Thymus (tissue), 11 donors: ENCODE data around the gene ADK. TPM values are rescaled to one million over a fixed set of nuclear protein-coding genes. Genes with fewer than 3 reads are reported as not detected.
A peak's percentile ranks its signal among the peaks of the same experiment; 100 is the strongest.

Experiments used
- DNase-seq, 9 donors: peaks; one replicate each; pipeline ENCODE4 v3.0.0-alpha.2; 2013; ENCODE audit warnings: low spot score in 9 of 9, low read depth in 6 of 9, missing footprints in 1 of 9
- H3K27ac ChIP-seq, 2 donors: one replicate each; pipeline ENCODE4 v1.5.1; 2013; ENCODE audit warnings: control low read depth in 1 of 2, low read depth in 1 of 2, low read length in 1 of 2, mild to moderate bottlenecking in 1 of 2, moderate library complexity in 1 of 2
- H3K27me3 ChIP-seq, 2 donors: one replicate each; pipeline ENCODE4 v1.5.1; 2013; ENCODE audit warnings: low read length in 1 of 2; ENCODE audit not compliant: control insufficient read depth in 2 of 2, insufficient read depth in 1 of 2
- H3K36me3 ChIP-seq, 2 donors: one replicate each; pipeline ENCODE4 v1.5.1; 2013; ENCODE audit warnings: low read length in 1 of 2, mild to moderate bottlenecking in 1 of 2, moderate library complexity in 1 of 2; ENCODE audit not compliant: control insufficient read depth in 2 of 2, insufficient read depth in 2 of 2
- H3K4me1 ChIP-seq, 2 donors: one replicate each; pipeline ENCODE4 v1.5.1; 2013; ENCODE audit warnings: low read length in 2 of 2; ENCODE audit not compliant: control insufficient read depth in 2 of 2, insufficient read depth in 2 of 2
- H3K4me3 ChIP-seq, 2 donors: one replicate each; pipeline ENCODE4 v1.5.1; 2013; ENCODE audit warnings: low read length in 2 of 2, control low read depth in 1 of 2, mild to moderate bottlenecking in 1 of 2
- H3K9me3 ChIP-seq, 2 donors: one replicate each; pipeline ENCODE4 v1.5.1; 2013; ENCODE audit warnings: low read length in 1 of 2, mild to moderate bottlenecking in 1 of 2; ENCODE audit not compliant: control insufficient read depth in 2 of 2, insufficient read depth in 1 of 2
- WGBS: extraction: QIAGEN DNeasy Blood & Tissue Kit; methylation state at CpG from one replicate; pipeline ENCODE4 v1.1.7; 2013; 5-methylcytosine and 5-hydroxymethylcytosine counted together
- polyA plus RNA-seq: library from polyadenylated mRNA; stranded (reverse); fragments of 200-250 nt; gene quantifications from one replicate; pipeline ENCODE4 v1.2.3, GENCODE V29; 2013
- total RNA-seq: library from RNA; stranded (reverse); fragments of 120-200 nt; gene quantifications from one replicate; pipeline ENCODE4 v1.2.4, GENCODE V29; 2013
- donor health status: healthy.

Gene ADK
- total and polyA plus RNA-seq, 2 donors = 32.0 to 33.2 TPM

DNA sequence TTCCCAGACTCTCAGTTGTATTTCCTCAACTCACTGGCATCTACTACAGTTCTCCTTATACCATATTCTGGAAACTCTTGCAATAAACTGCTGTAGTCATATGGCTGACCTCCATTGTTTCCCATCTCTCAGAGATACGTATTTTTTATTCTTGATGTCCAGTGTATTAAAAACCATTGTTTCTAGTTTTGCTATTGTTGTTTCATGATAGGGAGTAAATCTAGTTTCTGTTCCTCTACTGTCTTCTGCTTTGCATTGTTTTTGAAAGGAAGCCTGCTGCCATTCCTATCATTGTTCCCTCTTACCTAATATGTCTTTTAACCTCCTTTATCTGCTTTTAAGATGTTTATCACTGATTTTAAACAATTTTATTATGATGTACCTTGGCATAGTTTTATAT, 255.0 kb downstream of the ADK start:
- Histone ChIP-seq H3K27ac (no peak overlapping the region), H3K9me3 (peaks cover 0 to 6% of the 10 kb centered on the region in 2 donors), H3K27me3 (no peaks in the 10 kb centered on the region), H3K4me1 (no peaks in the 10 kb centered on the region), H3K36me3 (no peaks in the 10 kb centered on the region), H3K4me3 (no peak overlapping the region)
- 99% methylated on average over 1 of the region's 1 CpG for WGBS
- no peak for DNase-seq

DNA sequence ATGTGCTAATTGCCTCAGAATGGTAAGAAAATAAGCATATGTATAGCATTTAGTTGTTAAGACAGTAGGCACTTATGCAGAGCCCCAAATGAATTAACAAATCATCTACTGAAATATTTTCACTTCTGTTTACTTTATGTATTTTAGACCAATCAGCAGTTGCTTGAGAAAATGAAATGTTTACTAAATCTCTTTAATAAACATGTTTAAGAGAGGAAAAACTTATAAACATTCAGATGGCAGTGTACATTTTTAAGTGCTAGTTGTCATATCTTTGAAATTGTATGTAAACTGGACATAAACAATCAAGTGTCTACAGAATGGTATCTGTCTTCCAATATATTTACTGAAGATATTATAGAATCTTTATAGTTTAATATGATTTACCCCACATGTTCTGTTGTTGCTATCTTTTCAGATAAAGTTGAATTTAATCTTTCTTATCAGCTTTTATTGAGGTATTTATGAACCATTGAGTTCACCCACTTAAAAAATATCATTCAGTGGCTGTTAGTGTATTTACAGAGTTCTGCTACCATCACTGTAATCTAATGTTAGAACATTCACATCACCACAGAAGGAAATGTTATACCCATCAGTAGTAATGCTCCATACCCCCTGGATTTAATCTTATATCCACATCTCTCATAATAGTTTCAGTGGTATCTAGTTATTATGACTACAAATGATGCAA, 264.3 kb downstream of the ADK start:
- Histone ChIP-seq H3K36me3 (peaks cover 0 to 4% of the 10 kb centered on the region in 2 donors), H3K4me3 (no peak overlapping the region), H3K4me1 (peaks cover 0 to 6% of the 10 kb centered on the region in 2 donors), H3K27ac (no peak overlapping the region), H3K27me3 (no peaks in the 10 kb centered on the region), H3K9me3 (no peaks in the 10 kb centered on the region)
- DNase-seq = no peak

DNA sequence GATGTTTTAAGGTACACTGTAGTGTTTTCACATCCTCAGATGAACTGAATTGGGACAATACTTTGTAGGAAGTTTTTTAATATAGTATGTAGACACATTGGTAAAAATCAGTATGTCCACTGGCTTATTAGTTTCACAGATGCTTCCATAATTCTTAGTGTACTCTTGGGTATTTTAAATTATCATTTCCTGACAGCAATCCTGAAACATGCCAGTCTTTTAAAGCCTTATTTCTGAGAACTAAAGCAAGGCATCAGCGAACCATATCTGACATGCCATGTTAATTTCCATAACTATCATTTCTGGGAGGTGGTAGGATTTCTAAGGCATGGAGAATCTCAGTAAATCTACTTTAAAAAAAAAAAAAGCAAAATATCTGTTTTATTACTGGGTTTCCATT, 266.4 kb downstream of the ADK start:
- no peaks in the 10 kb centered on the region for H3K4me1 ChIP-seq
- DNase-seq = no peak
- H3K27ac ChIP-seq = no peak overlapping the region
- H3K4me3 ChIP-seq = no peak overlapping the region
- WGBS = 97% methylated on average over 1 of the region's 1 CpG
- no peaks in the 10 kb centered on the region for H3K9me3 ChIP-seq
- no peaks in the 10 kb centered on the region for H3K27me3 ChIP-seq
- no peaks in the 10 kb centered on the region for H3K36me3 ChIP-seq

DNA sequence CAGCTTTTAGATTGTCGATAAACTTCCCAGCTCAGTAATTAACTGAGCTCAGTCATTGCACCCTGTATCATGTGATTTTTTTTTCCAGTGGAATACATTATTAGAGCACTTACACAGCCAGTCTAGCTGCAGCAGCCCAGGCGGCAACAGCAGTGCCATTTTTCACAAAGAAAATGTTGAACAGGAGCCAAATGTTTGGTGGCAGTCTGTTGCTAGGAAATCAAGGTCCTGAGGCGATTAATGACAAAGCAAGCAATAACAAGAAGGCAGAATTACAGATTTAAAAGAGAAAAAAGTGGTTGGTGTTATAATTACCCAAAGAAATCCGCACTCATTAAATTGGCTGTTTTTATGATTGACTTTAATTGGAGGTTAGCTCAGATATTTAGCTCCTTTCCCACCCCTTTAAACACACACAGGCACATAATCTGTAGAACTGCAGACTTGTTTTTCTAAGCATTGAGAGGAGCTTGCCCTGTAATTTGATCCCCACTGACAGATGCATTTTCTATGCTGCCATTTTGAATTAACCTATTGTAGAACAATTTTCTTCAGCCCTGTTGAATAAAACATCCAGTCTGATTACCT, 267.4 kb downstream of the ADK start:
- no peak overlapping the region for H3K27ac ChIP-seq
- DNase-seq = no peak

GRCh38 chr10:74419491-74419951, 268.5 kb downstream of the ADK start:
- Histone ChIP-seq H3K4me3 (no peak overlapping the region), H3K4me1 (no peaks in the 10 kb centered on the region), H3K36me3 (no peaks in the 10 kb centered on the region), H3K27ac (no peak overlapping the region), H3K27me3 (no peaks in the 10 kb centered on the region), H3K9me3 (peaks cover 2 to 8% of the 10 kb centered on the region in 2 donors)
- peak in 2 of 9 donors; percentile 6 to 10 for DNase-seq
- 95% methylated on average over 1 of the region's 1 CpG for WGBS

More for the DNA sequence above, 267.4 kb downstream of the ADK start:
- Histone ChIP-seq H3K4me3 (no peak overlapping the region), H3K4me1 (no peaks in the 10 kb centered on the region), H3K27me3 (no peaks in the 10 kb centered on the region), H3K9me3 (peaks cover 0 to 3% of the 10 kb centered on the region in 2 donors), H3K36me3 (no peaks in the 10 kb centered on the region)
- WGBS = 96% methylated on average over 4 of the region's 4 CpGs

DNA sequence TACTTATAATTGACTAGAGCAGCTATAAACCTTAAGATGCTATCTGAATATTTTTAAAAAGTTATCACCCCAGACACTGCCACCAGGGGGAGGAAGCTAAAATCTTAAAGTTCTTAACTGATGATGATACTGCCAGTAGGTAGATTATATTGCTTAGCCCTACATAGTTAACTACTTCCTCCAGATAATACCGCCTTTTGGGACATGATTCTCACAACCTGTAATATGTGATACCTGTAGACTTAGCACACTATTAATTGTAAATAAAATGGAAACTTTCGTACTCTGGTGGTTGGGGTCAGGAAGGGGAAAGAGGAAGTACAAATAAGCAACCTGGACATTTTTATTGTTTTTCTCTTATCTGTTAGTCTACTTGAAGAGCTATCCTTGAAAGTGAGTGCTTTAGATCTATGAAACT, 268.9 kb downstream of the ADK start:
- 88% methylated on average over 2 of the region's 2 CpGs for WGBS
- no peaks in the 10 kb centered on the region for H3K4me1 ChIP-seq
- H3K36me3 ChIP-seq = no peaks in the 10 kb centered on the region
- H3K27ac ChIP-seq = no peak overlapping the region
- no peaks in the 10 kb centered on the region for H3K27me3 ChIP-seq
- no peak overlapping the region for H3K4me3 ChIP-seq
- H3K9me3 ChIP-seq = peaks cover 2 to 8% of the 10 kb centered on the region in 2 donors
- DNase-seq = peak in 8 of 9 donors; percentile 30 to 76 (median 48)

GRCh38 chr10:74424565-74424964, 273.5 kb downstream of the ADK start:
- no peak overlapping the region for H3K27ac ChIP-seq
- peaks cover 2 to 8% of the 10 kb centered on the region in 2 donors for H3K9me3 ChIP-seq
- H3K27me3 ChIP-seq = no peaks in the 10 kb centered on the region
- no peak overlapping the region for H3K4me3 ChIP-seq
- H3K36me3 ChIP-seq = no peaks in the 10 kb centered on the region
- no peaks in the 10 kb centered on the region for H3K4me1 ChIP-seq
- 94% methylated on average over 1 of the region's 1 CpG for WGBS
- no peak for DNase-seq

- WGBS = 100% methylated on average over 2 of the region's 2 CpGs
- no peak for DNase-seq
Observed at GRCh38 chr10:74425456-74426001, 274.5 kb downstream of the ADK start.

DNA sequence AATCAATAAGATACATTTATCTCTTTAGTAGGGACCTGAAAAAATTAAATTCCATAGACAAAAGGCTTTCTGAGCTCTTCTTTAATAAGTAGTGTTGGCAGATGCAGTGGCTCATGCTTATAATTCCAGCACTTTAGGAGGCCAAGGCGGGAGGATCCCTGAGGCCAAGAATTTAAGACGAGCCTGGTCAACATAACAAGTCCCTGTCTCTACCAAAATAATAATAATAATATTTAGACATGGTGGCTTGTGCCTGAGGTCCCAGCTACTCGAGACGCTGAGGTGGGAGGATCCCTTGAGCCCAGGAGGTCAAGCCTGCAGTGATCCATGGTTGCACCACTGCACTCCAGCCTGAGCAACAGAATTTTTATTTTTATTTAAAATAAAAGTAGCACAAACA, 280.8 kb downstream of the ADK start:
- Histone ChIP-seq H3K36me3 (no peaks in the 10 kb centered on the region), H3K4me3 (no peak overlapping the region), H3K4me1 (no peaks in the 10 kb centered on the region), H3K9me3 (no peaks in the 10 kb centered on the region), H3K27ac (no peak overlapping the region), H3K27me3 (no peaks in the 10 kb centered on the region)
- WGBS = 98% methylated on average over 4 of the region's 4 CpGs
- DNase-seq = no peak

More at GRCh38 chr10:74425456-74426001, 274.5 kb downstream of the ADK start:
- Histone ChIP-seq H3K27ac (no peak overlapping the region), H3K4me3 (no peak overlapping the region), H3K27me3 (no peaks in the 10 kb centered on the region), H3K36me3 (no peaks in the 10 kb centered on the region), H3K4me1 (no peaks in the 10 kb centered on the region), H3K9me3 (peaks cover 2 to 8% of the 10 kb centered on the region in 2 donors)
